Head of caudate nucleus (tissue), 42 donors: ENCODE measurements around the gene FTO.
A peak's percentile ranks its signal among the peaks of the same experiment; 100 is the strongest.

Source experiments
- DNase-seq, 42 donors: peaks; one replicate each; pipeline versions ENCODE4 v3.0.0 to v3.0.0-alpha.2; 2020 to 2021; ENCODE audit warnings: mixed read lengths in 7 of 42
- intact Hi-C: fragments of 100-400 bp; cut with DNase I; formaldehyde crosslinking; loops from one replicate; pipeline ENCODE4 v1.15.0; 2022

Gene FTO

DNA sequence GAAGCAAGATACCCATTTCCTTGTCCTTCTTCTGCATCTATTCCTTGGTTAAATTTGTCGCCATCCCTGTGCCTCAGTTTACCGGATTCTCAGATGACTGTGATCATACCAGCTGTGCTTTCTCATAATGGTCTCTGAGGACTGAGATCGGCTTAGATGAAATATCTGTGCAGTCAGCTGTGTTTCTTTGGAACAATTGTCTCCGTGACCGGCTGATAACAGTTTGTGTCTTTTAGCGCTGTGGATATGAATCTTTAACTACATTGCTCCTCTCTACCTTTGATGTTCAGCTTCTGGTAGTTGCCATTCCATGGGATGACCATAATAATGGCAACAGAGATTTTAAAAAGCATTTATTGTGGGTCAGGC is 473 bp downstream of the FTO start:
- intact Hi-C loops, result loop anchor here (10.0 kb wide), 1 partner anchor 200 kb away; the partner anchor contains the start of gene AKTIP
- no peak for DNase-seq

DNA sequence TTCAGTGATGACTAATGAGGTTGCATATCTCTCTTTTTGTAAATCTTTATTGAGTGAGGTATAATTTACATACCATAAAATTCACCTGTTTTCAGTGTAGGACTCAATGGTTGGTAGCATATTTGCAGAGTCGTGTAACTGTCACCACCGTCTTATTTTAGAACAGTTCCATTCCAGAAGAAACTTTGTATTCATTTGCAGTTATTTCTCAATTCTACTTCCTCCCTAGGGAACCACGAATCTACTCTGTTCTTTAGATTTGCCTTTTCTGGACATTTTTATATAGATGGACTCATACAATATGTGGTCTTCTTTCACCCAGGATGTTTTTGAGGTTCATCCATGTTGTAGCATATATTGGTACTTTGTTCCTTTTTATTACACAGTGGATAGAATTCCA is 3.7 kb downstream of the FTO start:
- DNase-seq, result no peak
- intact Hi-C loops, result loop anchor here (10.0 kb wide), 1 partner anchor 203 kb away; the partner anchor contains the start of gene AKTIP

DNA sequence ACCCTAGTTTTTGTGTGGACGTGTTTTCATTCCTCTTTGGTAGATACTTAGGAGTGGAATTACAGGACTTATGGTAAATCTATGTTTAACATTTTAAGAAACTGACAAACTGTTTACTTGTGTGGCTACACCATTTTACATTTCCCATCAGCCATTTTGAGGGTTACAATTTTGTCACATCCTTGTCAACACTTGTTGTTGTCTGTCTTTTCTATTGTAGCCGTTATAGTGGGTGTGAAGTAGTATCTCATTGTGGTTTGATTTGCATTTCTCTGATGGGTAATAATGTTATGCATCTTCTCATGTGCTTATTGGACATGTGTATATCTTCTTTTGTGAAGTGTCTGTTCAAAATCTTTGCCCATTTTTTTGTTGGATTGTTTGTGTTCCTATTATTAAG is 4.5 kb downstream of the FTO start:
- intact Hi-C loops, result loop anchor here (10.0 kb wide), 1 partner anchor 204 kb away; the partner anchor contains the start of gene AKTIP
- DNase-seq, result no peak

DNA sequence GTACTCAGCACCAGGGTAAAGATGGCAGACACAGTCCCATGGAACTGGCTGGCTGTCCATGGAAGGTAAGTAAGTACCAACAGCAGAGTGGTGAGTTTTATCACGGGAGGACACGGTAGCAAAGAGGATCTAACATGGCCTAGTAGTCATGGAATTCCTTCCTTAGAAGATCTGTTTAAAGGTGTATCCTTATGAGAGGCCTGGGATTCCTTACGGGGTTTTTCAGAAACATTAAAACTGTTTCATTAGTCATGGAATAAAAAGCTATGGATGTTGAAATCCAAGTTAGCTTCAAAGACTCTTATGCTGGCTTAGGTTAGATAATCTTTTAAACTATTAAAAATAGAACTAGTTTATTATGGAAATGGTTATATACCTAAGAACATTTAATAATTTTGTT is 7.4 kb downstream of the FTO start:
- intact Hi-C loops, result no loop called here
- no peak for DNase-seq

DNA sequence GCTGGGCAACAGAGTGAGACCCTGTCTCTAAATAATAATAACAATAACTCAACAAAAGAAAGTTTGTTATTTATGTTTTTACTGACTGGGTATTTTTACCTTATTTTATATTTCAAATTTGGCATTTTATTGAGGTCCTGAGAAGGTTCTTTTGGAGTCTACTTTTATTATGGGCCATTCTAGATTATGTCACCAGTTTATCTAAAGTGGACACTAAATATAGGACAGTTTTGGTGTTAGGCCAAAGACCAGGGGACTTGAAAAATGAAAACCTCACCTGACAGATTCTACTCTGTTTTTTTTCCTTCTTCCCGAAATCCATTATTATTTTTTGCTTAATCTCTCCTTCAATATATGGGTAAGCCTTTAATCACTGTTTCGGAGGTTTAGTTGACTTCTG is 8.1 kb downstream of the FTO start:
- DNase-seq, result no peak
- intact Hi-C loops, result no loop called here

DNA sequence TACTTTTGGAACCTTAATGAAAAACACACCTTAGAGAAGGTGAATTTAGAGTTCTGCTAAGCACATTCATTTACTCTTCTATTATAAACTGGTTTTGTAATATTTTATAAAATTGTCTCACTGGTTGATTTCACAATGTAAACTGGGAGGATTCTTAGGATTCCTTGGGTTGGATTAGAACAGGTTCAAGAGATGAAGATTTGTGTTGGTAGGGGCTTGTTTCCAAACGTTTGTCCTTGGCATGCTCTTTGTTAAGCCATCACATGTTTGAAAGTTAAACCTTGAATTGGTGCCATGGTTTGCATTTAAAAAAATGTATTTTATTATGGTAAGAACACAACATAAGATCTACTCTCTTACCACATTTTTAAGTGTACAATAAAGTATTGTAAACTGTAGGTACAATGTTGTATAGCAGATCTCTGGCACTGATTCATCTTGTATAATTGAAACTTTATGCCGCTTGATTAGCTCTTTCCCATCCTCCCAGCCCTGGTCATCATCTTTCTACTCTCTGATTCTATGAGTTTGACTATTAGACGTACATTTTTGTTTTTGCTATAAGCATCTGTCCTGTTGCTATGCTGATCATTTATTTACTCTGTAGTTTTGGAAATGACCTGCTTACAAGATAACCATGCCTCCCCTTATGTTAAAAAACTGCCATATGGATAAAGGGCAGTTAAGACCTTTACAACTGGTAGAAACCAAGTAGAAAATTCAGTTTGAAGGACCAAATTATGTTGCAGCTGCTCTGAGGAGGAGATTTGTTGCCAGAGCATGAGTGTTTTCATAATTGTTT is 9.6 kb downstream of the FTO start:
- no peak for DNase-seq
- intact Hi-C loops, result no loop called here

DNA sequence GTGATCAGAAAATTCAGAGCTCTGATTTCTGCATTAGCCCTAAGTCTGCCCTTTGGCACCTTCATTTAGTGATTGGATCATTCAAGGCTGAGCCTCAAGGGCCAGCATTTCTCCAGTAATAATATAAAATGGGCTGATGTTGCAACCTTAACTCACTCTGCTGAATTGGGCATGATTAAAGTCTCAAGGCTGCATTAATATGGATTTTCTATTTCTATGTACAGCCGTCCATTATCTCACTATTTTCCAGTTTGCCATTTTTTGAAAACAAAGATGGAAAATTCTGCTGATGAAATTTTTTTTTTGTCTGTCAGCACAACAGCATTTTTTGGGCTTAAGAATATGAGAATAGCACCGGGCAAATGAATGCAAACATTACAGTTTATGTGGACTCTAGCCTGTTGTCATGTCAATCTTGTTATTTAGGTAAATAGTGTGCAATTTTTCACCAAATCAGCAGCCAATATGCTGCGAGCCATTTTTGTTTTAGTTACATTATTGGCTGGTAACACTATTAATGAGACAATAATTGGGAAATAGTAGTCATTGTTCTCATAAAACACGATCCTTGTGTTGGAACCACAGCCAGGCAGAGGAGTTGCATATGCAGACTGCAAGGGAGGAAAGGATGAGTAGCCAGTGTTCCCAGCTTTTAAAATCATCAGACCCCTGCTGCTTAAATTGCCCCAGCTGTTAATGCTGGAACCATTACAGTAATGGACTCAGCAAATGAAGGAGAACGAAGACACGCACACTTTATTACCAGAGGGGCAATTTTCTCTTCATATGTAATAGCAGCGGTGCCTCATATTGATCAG is 10.5 kb downstream of the FTO start:
- intact Hi-C loops, result no loop called here
- no peak for DNase-seq

DNA sequence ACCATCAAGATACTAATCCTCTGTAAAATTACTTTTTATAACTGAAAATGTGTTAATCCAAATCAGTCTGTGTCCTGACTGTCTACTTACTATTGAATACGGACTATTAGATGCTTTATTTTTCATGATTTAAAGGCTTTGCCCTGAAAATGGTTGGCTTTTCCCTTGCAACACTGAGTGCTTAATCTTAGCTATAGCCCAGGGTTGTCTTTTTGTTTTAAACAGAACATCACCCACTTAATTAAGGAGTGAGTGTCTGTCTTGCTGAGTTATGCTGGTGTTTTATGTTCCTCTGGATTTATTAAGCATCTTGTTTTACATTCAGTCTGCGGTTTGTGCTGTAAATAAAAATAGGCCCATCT is 11.0 kb downstream of the FTO start:
- intact Hi-C loops, result no loop called here
- no peak for DNase-seq

DNA sequence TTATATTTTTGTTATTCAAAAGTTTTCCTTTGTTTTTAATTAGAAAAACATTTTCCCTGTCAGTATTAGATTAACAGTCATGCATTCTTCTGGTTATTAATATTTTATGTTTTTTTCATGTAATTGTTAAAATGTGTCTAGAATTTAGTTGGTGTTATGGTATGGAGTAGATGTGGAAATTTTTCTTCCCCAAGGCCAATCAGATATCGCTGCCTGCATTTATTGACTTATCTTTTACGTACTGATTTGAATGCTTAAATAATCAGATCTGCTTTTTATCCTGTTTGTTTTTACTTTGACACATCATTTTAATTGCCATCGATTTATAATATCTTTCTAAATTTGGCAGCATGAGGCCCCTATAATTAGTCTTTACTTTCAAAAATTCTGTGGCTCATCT is 13.6 kb downstream of the FTO start:
- intact Hi-C loops, result no loop called here
- no peak for DNase-seq

DNA sequence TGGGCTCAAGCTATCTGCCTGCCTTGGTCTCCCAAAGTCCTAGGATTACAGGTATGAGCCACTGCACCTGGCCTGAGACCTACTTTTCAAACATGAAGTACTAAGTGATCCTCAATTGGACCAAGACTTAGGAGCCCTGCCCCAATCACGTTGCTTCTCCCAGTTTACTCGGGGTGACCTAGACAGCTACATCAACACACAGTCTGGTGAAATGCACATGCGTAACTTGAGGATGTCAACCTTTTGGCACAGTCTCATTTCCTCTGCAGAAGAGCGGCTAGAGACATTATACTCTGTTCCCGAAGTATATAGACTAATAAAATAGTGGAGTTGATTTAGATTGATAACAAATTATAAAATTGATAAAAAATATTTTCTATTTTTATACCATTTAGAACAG is 17.1 kb downstream of the FTO start:
- no peak for DNase-seq
- intact Hi-C loops, result no loop called here

DNA sequence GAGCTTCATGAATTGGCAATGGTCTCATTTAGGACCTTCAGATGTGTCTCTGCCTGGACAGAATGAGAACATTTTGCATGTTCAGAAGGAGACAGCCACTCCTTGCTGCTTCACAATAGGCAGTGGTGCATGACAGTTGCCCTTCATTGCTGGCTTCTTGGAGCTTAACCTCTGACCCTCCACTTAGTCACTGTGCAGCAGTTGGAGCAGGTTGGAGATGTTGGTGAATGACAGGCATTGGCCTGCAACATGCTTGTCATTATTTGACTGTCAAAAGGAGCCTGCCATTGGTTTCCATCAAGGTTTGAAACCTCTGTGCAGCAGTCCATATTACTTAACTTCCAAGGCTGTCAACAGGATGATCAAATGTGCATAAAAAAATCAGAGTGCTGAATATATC is 22.7 kb downstream of the FTO start:
- intact Hi-C loops, result no loop called here
- no peak for DNase-seq

DNA sequence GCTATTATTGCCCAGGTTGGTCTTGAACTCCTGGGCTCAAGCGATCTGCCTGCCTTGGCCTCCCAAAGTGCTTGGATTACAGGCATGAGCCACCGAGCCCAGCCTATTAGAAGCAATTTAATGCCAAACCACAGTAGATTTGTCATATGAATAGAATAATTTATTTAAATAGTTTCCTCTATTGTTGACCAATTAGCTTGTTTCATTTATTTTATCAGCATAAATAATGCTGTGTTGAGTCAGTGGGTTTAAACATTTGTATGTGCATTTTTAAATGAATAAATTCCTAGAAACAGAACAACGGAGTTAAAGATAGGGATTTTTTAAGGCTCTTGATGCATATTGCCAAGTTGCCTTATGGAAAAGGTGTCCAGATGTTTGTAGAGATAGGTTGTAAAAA is 26.7 kb downstream of the FTO start:
- no peak for DNase-seq
- intact Hi-C loops, result no loop called here

DNA sequence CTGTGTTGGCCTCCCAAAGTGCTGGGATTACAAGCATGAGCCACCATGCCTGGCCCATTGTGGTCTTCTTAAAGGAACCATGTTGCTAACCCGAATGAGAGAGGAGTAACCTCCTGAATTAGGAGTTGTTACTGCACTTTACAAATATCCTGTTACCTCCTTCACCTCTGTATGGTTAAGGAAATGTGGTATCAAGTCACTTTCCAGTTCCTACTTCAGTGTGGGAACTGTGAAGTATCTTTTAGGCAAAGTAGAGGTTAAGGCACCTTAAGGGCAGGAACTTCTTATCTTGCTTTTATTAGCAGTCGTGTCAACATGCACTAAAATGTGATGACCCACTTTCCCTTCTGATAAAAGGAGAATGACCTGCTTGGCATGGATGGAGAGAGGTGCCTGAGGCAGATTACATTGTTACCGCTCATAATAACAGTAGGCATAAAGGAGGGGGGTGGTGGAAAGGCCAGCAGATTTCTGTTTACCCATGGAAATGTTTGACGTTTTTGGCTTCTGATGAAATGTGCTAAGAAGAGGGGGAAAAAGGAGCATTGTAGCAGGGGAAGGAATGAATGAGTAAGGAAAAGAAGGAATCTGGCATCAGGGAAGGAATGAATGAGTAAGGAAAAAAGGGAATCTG is 28.5 kb downstream of the FTO start:
- no peak for DNase-seq
- intact Hi-C loops, result no loop called here

DNA sequence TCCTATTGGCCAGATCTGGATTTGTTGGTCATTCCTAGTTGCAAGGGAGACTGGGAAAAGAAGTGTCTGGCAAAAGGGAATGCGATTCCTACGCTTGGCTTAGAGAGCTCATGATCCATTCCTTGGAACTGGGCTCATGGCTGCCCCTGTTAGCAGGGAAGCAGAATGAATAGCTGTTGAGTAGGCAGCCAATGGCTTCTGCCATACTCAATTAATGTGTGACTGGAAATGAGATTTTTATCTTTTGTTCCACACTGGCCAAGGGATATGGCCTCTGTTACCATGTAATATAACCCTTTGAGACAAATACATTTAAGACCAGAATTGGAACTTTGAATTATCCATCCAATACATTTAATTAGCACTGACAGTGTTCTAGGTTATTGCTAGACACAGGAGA is 31.0 kb downstream of the FTO start:
- DNase-seq, result no peak
- intact Hi-C loops, result no loop called here

DNA sequence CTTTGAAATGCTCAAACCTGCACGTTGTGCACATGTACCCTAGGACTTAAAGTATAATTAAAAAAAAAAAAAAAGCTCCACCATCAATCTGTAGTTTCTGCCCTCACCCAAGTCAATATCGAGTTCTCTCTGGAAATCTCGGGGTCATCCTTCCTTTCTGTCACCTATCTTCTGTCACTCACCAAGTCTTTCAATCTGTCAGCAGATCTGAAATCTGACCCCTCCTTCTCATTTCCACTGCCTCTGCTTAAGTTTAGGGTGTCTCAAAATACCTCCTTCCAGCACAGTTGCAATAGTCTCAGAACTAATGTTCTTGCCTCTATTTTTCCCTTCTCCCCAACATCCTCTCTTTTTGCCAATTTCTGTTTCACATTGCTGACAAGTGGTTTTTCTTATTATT is 32.3 kb downstream of the FTO start:
- intact Hi-C loops, result no loop called here
- no peak for DNase-seq

DNA sequence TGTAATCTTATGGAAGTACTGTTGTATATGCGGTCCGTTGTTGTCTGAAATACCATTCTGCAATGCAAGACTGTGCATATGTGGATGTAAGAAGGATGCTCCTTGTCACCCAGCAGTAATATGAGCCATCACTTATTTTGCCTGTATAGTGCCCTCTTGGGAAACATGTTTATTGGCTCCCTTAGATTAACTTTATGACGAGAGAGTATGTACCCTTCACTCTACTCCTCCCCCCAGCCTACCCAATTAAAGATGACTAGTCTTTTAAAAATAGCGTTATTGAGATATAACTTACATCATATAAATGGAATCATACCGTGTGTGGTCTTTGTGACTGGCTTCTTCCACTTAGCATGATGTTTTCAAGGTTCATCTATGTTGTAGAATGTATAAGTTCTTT is 33.6 kb downstream of the FTO start:
- DNase-seq, result no peak
- intact Hi-C loops, result no loop called here

DNA sequence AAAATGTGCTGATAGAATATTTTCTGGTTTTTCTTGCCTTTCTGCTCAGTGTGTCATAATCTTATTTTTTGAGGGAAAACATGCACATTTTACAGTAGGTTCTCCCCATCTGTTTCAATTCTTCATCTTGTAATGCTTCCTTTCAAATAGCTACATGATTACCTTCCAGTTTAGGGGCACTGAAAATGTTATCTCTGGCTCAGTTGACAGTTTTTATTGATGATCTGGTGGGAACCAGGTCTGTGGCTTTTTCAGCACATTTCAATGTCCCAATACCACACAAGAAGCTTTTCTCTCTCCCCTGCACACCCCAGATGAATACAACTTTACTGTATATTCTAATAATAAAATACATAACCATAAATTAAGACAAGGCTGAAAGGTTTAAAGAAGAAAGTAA is 36.5 kb downstream of the FTO start:
- intact Hi-C loops, result no loop called here
- DNase-seq, result no peak

DNA sequence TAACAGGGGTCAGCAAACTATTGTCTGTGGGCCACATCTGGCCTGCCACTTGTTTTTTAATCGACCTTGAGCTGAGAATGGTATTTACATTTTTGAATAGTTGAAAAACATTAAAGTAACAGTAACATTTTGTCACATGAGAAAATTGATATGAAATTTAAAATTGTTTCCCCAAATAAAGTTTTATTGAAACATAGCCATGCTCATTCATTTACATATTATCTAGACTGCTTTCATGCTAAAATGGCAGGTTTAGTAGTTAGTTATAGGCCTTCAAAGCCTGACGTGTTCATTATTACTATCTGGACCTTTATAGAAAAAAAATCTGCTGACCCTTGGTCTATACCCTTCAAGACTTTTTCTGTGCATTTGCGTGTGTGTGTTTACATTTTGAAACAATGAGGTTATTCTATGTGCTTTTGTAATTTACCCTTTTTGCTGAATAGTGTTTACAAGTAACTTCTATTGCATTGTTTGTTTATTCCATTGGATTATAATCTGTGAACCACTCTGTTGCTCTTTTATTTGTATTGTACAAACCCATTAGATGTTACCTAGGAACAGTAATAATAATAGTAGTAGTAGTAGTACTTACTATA is 37.1 kb downstream of the FTO start:
- no peak for DNase-seq
- intact Hi-C loops, result no loop called here

DNA sequence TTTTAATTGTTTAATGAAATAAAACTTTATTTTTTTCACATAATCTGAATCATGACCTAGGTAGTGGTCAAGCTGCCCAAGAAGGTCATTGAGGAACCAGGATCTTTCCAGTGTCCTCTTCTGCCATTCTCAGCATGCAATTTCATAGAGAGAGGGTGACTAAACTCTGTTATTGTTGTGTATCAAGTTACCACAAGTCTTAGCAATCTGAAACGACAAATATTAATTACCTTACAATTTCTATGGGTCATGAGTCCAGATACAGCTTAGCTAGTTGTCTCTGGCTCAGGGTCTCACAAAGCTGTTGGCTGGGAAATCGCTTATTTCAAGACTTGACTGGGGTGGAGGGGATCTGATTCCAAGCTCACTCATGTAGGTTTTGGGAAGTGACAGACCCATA is 37.6 kb downstream of the FTO start:
- no peak for DNase-seq
- intact Hi-C loops, result no loop called here

DNA sequence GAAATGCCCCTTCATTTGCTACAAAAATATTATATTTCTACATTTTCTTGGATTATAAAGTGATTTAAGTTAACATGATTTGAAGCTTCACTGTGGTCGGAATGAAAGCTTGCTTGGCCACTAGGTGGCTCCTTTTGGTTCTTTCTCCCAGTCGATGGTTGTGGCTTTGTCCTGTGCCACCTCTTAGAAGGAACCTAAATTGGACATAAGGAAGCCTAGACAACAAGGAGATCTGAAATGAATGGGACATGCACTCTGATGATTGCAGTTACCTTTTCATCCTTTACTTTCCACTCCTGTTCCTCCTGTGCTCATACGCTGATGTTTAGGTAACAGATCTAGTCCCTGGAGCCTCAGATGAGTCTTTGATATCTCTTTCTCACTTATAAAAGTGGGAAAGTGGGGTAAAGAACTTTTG is 39.2 kb downstream of the FTO start:
- peak in 4 of 42 donors; percentile 20 to 31 (median 22) for DNase-seq
- intact Hi-C loops, result no loop called here
